Activated naive CD4-positive, alpha-beta T cell treated with anti-CD3 and anti-CD28 coated beads, Interleukin-2, amount 50 U/mL, for 16 hours (primary cell): ENCODE results near the gene RNF38.
"Not testable (repeated sequence)": the region's sequence is repeated elsewhere in the genome, so short reads cannot be mapped to it uniquely, and the experiment has no call there.

Experiments used
- DNase-seq: peaks from one replicate; pipeline ENCODE4 v3.0.0-alpha.2; 2020

RNF38 gene

DNA sequence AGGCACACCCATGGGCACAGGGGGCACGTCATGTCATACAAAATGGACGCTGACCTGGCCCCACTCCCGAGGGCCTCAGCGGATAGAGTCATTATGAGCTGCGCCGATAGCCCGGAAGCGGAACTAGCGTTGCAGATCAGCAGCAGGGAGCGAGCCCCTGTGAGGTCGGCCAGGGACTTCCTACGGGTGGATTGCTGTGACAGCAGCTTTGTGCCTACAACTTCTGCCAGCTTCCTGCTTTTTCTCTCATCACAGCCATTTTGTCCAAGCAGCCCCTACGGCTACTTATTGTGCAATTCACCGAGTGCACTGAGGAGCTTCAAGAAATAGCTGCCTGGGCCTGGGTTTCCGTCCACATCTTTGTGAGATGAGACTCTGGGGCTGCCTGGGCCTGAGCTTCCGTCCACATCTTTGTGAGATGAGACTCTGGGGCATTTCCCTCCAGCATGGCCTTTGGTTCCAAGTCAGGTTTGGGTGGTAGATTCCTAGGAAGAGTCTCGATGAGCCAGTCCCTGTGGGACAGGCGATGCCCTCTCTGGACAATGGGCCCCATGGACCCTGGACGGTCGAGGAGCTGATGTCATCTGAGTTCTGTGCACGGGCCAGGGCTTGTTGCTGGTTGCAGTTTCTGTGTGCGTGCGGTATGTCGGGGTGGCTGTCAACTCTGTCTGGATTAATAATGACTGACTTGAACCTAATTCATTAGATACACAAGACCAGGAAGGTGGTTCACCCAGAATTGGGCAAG is 74.8 kb downstream of the RNF38 start:
- no peak for DNase-seq

DNA sequence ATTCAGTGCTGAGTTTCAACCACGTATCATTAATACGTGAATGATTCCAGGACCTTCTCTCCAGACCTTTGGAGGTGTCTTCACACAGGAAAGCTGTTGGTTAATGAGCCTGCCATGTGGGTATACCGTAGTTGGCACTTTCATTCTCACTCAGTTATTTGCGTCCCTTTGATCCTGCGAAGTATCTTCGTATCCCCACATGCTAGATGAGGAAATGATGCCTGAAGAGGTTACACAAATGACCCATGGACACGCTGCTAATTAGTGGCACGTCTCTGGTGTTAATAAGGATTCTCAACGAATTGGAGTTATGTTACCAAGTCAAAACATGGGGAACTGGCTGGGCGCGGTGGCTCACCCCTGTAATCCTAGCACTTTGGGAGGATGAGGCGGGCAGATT is 76.1 kb downstream of the RNF38 start:
- DNase-seq, result no peak

DNA sequence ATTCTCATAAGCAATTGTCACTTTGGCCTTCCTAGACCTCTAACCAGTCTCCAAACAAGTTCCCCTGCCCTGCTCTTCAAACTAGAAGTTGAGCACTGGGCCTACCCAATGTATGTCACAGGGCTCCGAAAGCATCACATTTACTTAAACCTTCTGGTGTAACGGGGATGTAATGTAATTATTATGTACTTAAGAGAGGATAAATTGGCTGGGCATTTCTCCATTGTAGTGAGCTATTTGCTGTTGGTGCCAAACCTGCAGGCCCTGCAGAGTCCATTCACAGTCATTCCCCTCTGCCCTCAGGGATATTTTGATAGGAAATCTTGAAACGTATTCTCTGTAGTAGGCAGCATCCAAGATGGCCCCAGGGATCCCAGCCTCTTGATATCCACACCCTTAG is 77.6 kb downstream of the RNF38 start:
- DNase-seq, result no peak

DNA sequence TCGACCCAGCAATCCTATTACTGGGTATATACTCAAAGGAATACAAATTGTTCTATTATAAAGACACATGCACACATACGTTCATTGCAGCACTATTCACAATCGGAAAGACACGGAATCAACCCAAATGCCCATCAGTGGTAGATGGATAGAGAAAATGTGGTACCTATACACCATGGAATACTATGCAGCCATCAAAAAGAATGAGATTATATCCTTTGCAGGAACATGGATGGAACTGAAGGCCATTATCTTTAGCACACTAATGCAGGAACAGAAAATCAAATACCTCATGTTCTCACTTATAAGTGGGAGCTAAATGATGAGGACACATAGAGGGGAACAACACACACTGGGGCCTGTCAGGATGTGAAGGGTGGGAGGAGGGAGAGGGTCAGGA is 78.2 kb downstream of the RNF38 start:
- DNase-seq, result not testable (repeated sequence)

DNA sequence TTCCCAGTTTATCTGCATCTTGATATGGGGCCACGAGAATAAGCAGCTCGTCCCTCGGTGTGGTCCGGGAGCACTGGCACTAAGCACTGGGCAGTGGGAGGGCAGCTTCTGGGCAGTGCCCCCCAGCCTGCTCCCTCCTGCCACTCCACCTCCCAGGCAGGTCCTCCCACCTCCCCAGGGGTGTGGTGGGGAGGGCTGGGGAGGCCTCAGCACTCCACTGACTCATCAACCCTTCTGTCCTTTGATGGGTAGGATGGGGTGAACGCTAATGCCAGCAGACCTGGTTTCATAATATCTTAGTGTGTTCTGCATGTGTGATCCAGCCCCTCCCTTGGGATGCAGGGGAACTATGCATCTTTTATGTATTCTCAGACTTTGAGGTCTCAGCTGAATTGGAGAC is 79.6 kb downstream of the RNF38 start:
- no peak for DNase-seq

DNA sequence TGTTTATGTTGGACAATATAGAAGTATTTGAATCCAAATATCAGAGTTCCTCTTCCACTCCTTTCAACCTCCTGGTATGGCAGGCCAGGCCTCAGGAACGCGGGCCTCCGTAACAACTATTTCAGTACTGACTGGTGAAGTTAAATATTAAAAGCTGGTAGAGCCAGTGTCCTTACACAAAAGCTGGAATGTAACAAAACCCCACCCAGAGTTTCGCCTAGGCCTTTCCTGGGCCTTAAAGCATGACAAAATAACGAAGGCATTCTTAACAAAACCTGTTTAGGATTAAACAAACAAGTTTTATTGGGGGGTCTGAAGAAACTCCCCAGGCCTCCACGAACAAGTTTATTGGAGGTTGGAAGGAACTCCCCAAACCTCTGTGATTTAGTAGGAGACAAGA is 80.3 kb downstream of the RNF38 start:
- no peak for DNase-seq

DNA sequence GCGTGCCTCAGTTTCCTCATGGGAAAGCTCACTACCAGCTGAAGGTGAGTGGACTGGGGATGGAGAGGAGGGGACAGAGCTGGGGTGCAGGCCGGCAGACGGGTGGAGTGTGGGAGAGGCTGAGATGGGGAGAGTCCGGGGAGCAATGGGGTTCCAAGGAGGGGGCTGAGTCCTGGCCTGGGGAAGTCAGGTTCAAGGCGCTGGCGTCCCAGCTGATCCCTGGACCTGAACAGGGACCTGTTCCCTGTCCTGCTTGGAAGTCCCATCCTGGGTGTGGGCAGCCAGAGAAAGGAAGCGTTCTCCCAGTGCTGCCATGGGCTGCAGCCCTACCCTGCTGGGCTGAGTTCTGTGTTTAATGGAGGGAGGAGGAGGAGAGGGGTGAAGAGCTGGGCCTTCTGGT is 80.9 kb downstream of the RNF38 start:
- no peak for DNase-seq

DNA sequence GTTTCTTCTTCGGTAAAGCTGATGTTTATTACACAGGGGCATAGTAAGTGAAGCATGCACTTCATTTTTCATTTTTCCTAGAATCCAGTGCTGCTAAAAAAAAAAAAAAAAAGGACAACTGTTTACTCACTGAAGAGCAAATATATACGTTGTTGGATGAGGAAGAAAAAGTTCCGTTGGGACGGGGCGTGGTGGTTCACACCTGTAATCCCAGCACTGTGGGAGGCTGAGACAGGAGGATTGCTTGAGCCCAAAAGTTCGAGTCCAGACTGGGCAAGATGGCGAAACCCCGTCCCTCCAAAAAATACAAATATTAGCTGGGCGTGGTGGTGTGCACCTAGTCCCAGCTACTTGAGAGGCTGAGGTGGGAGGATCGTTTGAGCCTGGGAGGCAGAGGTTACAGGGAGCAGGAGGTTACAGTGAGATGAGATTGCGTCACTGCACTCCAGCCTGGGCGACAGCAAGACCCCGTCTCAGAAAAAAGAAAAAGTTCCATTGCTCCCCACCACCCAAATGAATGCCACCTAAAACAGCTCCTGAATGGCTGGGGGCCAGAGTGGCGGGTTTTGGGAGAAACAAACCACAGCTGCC is 81.8 kb downstream of the RNF38 start:
- no peak for DNase-seq

DNA sequence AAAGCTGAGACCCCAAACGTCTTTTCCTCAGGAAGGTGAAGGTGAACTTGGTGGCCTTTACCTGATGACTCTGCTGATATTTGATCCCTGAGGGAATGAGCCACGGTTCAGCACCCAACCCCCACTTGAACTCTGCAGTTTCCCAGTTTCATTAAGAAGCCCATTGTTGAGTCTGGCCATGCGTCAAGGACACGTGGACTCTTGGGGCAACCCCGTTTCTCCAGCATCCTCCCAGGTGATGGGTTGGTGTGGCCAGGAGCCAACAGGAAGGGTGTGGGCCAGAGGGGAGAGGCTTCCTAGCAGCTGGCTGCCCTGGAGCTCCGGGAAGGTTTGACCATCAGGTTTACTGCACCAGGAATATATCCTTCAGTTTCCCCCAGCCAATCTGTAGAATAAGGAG is 82.3 kb downstream of the RNF38 start:
- no peak for DNase-seq

DNA sequence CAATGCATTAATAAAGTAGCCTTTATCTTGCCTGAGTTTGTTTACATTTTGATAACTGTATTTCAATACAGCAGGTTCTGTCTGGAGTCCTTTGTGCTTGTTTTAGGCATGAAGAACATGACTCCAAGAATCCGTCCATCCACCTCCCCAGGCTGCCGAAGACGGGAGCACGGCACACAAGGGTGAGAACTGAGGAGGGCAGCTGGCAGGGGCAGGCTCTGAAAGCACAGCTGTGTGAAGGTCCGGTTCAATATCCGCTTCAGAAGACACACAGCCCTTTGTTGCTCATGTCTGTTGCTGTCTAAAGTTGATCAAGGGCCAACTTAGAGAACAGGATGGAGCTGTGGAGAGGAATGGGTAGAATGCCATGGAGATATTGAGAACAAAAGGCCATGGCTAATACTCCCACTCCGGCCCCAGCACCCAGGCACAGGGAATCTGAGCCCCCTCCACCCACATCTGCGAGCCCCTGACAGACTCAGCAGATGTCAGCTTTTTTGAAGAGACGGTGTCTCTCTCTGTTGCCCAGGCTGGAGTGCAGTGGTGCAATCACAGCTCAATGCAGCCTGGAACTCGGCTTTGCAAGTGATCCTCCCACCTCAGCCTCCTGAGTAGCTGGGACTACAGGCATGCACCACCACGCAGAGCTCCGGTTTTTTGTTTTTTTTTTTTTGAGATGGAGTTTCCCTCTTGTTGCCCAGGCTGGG is 83.3 kb downstream of the RNF38 start:
- no peak for DNase-seq

DNA sequence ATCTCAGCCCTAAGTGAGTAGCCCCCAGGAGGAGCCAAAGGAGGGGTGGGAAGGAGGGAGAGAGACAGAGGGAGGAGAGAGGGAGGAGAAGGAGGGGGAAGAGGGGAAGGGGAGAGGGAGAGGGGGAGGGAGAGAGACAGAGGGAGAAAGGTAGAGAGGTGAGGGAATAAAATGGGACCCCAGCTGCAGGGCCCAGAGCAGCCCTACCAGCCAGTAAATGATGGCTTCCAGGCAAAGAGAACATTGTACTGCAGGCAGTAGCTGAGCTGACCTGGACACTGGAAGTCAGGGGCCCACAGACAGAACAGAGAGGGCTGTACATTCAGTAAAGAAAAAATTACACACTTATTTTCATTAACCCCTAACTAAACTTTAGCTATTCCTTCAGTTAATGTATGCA is 84.0 kb downstream of the RNF38 start:
- no peak for DNase-seq

DNA sequence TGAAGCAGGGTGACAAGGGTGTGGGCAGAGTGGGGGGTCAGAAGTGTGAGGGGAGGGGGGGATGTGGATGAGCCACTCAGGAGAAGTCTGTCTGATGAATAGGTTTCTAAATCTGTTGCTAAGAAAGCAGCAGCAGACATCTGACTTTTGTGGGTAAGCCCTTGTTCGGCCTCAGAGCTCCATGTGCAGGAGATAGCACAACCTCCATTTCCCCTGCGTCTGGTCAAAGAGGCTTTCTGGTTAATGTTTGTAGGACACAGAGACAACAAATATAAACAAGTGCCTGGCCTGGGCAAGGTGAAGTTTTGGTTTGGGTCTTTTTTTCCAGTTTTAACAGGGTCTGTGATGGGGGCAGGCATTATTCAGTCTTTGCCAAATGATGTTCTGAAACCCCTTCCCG is 84.8 kb downstream of the RNF38 start:
- no peak for DNase-seq

DNA sequence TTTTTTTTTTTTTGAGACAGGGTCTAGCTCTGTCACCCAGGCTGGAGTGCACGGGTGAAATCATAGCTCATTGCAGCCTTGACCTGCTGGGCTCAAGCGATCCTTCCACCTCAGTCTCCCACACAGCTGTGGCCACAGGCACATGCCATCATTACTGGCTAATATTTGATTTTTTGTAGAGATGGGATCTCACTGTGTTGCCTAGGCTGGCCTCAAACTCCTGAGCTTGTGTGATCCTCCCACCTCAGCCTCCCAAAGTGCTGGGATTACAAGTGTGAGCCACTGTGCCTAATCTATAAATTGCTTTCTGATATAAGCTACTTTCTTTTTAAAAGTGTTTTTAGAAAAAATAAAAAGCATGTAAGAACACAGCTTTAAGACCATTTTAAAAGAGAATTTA is 85.3 kb downstream of the RNF38 start:
- DNase-seq, result no peak

DNA sequence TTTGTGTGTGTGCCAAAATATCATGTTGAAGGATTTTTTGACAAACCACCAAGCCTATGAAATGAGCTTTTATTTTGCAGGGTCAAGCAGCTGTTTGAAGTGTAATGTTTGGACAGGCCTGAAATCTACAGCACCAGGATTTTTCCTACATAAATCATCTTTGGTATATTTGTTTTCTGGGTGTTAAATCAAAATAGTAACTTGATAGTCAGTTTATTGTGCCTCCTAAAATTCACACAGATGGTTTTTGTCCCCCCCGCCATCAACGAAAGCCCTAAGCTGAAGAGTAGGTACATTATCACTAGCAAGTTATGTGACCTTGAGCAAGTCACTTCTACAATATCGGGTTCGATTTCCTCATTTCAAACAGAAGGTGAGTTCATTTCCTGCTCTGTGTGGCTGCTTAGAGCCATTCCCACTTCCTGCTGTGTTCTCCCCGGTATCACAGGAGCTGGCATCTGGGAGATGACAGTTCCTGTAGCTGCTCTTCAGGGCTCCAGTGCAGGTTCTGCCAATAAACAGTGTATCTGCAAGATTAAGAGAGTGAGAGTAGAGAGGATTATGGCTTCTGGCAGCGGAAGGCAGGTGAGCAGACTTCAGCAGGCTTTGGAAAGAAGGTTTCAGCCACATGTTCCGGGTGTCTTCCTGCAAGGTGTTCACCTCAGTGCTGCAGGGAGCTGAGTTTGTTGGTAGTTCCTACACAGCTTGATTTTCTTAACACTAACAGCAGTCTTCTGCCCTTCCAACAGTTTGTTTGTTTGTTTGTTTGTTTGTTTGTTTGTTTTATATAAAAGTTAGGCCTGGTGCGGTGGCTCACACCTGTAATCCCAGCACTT is 93.4 kb downstream of the RNF38 start:
- no peak for DNase-seq

DNA sequence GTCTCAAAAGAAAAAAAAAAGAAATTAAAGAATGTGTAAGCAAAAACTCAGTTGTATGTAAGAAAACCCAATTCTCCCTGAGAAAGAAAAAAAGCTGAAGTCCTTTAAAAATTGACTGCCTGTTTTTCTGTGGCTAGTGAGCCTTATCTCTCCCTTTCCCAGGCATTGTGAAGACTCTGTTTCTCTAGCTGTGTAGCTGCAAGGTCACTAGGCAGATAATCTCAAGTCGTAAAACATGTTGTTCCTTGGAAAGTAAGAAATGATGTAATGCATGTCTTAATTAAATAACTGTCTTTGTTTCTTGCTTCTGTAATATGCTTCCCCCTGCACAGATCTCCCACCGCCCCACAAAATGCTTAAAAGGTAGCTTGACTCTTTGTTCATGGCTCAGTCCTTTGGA is 95.7 kb downstream of the RNF38 start:
- DNase-seq, result not testable (repeated sequence)

DNA sequence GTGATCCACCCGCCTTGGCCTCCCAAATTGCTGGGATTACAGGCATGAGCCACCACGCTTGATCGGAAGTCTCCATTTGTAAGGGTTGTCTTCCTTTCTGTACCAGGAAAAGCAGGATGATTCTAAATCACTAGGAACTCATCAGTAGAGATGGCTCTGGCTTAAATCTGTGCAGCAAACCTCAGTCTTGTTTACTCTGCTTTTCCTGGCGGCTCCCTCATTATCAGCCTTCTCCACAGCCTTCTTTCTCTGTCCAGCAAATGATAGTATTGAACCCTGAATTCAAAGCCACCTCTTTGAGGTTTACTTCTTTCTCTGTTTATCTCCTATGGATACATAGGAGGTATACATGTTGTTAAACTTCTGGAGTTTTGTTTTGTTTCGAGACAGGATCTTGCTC is 98.8 kb downstream of the RNF38 start:
- no peak for DNase-seq

DNA sequence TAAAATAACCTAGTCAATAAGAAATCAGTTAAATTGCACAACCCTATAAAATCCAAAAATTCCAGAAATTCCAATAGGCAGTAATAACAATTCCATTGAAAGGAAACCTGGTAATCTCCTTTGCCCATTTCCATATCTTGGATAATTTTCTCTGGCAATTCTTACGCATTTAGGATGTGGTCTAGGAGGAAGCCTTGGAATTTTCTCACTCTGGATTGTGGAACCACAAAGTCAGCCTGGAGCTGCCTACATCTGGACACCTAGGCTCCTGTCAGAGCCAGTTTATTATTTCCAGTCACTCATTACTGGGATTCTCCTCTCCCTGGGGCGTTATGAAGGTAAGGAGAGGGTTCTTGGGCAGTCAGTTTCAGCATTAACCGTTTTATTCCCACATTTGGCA is 101.5 kb downstream of the RNF38 start:
- no peak for DNase-seq

DNA sequence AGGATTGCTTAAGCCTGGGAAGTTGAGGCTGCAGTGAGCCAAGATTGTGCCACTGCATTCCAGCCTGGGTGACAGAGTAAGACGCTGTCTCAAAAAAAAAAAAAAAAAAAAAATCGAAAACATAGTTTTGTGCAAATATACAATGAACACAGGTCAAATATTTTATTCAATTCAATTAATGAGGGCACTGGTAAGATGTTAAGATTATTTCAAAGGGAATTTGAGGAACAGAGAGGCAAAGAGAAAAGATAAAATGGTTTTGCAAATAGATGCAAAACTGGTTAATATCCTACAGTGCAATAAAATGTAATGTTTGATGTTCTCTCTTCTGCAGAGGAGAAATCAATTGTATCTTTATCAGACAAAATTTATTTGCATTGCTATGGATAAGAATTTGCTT is 102.3 kb downstream of the RNF38 start:
- DNase-seq, result no peak

DNA sequence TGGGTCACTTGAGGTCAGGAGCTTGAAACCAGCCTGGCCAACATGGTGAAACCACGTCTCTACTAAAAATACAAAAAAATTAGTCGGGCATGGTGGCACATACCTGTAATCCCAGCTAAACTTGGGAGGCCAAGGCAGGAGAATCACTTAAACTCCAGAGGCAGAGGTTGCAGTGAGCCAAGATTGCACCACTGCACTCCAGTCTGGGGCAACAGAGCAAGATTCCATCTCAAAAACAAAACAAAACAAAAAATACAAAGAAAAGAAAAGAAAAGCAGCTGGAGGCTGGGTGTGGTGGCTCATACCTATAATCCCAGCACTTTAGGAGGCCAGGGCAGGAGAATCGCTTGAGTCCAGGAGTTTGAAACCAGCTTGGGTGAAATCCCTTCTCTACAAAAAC is 105.1 kb downstream of the RNF38 start:
- not testable (repeated sequence) for DNase-seq

DNA sequence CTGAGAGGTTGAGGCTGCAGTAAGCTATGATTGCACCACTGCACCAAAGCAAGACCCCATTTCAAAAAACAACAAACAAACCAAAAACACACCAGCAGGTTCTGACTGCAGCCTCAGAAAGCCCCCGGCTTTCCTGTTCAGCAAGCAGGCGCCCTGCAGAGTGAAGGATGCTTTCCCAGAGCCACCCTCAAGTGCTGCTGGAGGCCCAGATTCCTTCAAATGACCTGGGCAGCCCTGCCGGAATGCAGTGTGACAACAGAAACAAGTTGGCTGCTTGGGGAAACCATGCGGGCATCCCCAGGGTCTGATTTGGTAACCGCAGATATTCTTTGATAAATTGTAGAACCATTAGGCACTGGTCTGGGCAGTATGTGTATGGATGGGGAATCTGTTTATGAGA is 106.2 kb downstream of the RNF38 start:
- no peak for DNase-seq

DNA sequence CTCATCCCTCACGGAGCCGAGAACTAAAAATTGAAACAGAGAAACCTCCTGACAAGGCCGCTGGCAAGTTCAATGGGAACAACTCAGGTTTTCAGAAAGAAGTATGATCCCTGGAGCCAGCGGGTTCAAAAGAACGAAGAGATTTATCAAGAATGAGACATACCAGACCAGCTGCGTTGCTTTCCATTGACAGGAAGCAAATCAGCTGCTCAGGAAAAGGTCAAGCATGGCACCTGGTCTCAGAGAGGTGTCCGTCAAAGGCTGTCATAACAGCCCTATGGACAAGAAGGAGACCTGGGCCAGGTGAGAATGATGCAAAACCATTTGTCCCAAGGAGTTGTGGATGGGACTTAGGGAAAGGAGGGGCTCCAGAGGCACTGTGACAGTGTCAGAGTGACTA is 106.9 kb downstream of the RNF38 start:
- no peak for DNase-seq

DNA sequence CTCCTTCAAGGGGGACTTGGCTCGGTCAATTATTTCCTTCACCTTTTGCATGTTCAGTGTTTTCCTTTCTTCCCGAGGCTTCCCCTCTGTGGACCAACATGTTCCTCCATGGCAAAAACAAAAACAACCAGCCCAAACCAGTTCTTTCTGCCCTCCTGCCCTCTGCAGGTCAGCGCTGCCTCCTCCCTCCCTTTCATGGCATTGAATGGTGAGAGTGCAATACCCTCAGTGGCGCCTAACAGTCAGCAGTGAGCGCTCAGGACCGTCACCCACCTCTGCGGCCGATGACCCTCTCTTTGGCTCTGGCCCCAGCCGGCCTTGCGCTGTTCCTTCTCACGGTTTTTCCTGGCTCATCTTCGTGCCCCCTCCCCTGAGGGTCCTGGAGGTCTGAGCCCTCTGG is 107.4 kb downstream of the RNF38 start:
- no peak for DNase-seq

DNA sequence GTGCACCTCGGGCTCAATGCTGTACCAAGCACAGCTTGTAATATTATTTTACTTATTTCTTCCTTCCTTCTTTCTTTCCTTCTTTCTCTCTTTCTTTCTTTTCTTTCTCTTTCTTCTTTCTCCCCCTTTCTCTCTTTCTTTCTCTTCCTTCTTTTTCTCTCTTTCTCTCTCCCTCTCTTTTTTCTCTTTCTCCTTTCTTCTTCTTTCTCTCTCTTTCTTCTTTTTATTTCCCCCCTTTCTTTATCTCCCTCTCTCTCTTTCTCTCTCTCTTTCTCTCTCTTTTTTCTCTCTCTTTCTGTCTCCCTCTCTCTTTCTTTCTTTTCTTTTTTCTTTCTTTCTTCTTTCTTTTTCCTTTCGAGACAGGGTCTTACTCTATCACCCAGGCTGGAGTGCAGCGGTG is 109.1 kb downstream of the RNF38 start:
- DNase-seq, result no peak
